ENCODE results near the gene RGL2. TPM values are rescaled to one million over a fixed set of nuclear protein-coding genes. Genes with fewer than 3 reads are reported as not detected.

RGL2 gene
- total and polyA plus RNA-seq, 2 of the 13 experiments (the other 11 are each of a cell fraction or from before 2014, with no cell fraction given) = 22.9 to 47.4 TPM

DNA sequence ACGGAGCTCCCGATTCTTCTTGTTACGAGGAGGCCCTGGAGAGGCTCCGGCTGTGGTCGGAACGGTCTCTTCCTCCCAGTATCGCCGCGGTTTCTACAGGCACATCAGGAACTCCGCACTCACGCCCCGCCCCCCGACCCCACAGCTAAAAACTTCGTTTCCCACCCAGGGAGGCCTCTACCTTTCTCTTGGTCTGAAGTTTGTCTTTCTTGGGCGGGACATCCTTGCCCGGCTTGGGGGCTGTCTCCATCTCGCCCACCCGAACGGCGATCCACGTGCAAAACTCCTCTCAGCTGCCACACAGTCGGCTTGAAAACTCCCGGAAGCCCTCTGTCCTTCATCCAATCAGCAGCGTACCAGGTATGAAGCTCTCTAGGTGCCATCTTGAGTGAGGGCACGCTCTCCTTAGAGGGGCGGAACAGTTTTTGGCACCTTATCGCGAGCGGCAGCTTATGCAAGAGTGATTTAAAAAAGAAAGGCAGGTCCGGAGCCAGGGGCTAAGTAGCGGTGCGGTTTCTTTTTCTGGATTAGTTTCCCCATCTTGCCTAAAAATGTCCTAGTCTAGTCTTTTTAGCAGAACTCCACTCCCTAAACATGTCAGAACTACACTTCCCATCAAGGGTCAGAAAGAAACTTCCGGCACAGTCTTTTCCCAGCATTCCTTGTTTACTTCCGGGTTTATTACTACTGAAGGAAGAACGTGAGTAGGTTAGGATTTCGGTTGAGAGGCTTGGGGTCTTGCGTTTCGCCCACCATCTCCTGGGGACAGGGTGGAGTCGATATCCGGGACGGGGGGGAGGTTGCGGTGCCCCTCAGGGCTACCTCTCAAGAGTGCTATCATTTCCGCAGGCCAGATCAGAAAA is 9.6 kb downstream of the RGL2 start, which contains the start of the genes PFDN6 and WDR46 (continued):
- TF ChIP-seq ZEB1 (IDR thresholded peaks at IDR 0.05; ENCODE audit: insufficient replicate concordance, low read depth) = peak; percentile 81
- TF ChIP-seq FOSL2 (CRISPR knock-in tag; IDR thresholded peaks at IDR 0.05) = no peak
- TF ChIP-seq, protein P1, sequence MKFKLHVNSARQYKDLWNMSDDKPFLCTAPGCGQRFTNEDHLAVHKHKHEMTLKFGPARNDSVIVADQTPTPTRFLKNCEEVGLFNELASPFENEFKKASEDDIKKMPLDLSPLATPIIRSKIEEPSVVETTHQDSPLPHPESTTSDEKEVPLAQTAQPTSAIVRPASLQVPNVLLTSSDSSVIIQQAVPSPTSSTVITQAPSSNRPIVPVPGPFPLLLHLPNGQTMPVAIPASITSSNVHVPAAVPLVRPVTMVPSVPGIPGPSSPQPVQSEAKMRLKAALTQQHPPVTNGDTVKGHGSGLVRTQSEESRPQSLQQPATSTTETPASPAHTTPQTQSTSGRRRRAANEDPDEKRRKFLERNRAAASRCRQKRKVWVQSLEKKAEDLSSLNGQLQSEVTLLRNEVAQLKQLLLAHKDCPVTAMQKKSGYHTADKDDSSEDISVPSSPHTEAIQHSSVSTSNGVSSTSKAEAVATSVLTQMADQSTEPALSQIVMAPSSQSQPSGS (CRISPR knock-in tag; IDR thresholded peaks at IDR 0.05) = no peak; the same call in 1 of the 2 replicates
- no peak for TF ChIP-seq ZNF850 (CRISPR knock-in tag; conservative IDR thresholded peaks at IDR 0.05)
- TF ChIP-seq ZNF431 (CRISPR knock-in tag; IDR thresholded peaks at IDR 0.05; ENCODE audit: borderline replicate concordance, low read depth) = no peak
- TF ChIP-seq ZNF30 (CRISPR knock-in tag; IDR thresholded peaks at IDR 0.05) = no peak
- TF ChIP-seq, protein P2, sequence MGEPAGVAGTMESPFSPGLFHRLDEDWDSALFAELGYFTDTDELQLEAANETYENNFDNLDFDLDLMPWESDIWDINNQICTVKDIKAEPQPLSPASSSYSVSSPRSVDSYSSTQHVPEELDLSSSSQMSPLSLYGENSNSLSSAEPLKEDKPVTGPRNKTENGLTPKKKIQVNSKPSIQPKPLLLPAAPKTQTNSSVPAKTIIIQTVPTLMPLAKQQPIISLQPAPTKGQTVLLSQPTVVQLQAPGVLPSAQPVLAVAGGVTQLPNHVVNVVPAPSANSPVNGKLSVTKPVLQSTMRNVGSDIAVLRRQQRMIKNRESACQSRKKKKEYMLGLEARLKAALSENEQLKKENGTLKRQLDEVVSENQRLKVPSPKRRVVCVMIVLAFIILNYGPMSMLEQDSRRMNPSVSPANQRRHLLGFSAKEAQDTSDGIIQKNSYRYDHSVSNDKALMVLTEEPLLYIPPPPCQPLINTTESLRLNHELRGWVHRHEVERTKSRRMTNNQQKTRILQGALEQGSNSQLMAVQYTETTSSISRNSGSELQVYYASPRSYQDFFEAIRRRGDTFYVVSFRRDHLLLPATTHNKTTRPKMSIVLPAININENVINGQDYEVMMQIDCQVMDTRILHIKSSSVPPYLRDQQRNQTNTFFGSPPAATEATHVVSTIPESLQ (CRISPR knock-in tag; conservative IDR thresholded peaks at IDR 0.05) = no peak; the same call in 1 of the 2 replicates
- no peak for TF ChIP-seq ZNF263 (CRISPR knock-in tag; IDR thresholded peaks at IDR 0.05)
- no peak for TF ChIP-seq MLLT10 (CRISPR knock-in tag; IDR thresholded peaks at IDR 0.05)
- no peak for TF ChIP-seq ZNF674 (CRISPR knock-in tag; IDR thresholded peaks at IDR 0.05; ENCODE audit: low read depth)
- TF ChIP-seq, protein P3, sequence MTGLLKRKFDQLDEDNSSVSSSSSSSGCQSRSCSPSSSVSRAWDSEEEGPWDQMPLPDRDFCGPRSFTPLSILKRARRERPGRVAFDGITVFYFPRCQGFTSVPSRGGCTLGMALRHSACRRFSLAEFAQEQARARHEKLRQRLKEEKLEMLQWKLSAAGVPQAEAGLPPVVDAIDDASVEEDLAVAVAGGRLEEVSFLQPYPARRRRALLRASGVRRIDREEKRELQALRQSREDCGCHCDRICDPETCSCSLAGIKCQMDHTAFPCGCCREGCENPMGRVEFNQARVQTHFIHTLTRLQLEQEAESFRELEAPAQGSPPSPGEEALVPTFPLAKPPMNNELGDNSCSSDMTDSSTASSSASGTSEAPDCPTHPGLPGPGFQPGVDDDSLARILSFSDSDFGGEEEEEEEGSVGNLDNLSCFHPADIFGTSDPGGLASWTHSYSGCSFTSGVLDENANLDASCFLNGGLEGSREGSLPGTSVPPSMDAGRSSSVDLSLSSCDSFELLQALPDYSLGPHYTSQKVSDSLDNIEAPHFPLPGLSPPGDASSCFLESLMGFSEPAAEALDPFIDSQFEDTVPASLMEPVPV (CRISPR knock-in tag; IDR thresholded peaks at IDR 0.05) = no peak; the same call in 1 of the 2 replicates
- TF ChIP-seq PHF21A (CRISPR knock-in tag; IDR thresholded peaks at IDR 0.05) = peak; percentile 69; the same call in 1 of the 2 replicates
- TF ChIP-seq TAF1 (CRISPR knock-in tag; IDR thresholded peaks at IDR 0.05) = peak; percentile 69
- 0 out of 4 replicates have a peak, but pooled peaks of 1 of the 2 experiments have one; percentile 10 for TF ChIP-seq KLF16 (CRISPR knock-in tag; IDR thresholded peaks at IDR 0.05)
- TF ChIP-seq, protein P4, sequence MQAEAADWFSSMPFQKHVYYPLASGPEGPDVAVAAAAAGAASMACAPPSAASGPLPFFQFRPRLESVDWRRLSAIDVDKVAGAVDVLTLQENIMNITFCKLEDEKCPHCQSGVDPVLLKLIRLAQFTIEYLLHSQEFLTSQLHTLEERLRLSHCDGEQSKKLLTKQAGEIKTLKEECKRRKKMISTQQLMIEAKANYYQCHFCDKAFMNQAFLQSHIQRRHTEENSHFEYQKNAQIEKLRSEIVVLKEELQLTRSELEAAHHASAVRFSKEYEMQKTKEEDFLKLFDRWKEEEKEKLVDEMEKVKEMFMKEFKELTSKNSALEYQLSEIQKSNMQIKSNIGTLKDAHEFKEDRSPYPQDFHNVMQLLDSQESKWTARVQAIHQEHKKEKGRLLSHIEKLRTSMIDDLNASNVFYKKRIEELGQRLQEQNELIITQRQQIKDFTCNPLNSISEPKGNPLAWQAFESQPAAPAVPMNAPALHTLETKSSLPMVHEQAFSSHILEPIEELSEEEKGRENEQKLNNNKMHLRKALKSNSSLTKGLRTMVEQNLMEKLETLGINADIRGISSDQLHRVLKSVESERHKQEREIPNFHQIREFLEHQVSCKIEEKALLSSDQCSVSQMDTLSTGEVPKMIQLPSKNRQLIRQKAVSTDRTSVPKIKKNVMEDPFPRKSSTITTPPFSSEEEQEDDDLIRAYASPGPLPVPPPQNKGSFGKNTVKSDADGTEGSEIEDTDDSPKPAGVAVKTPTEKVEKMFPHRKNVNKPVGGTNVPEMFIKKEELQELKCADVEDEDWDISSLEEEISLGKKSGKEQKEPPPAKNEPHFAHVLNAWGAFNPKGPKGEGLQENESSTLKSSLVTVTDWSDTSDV (CRISPR knock-in tag; IDR thresholded peaks at IDR 0.05) = no peak
- TF ChIP-seq FIP1L1 (IDR thresholded peaks at IDR 0.05; ENCODE audit: borderline replicate concordance, insufficient read depth, low read depth, low read length) = no peak
- TF ChIP-seq JARID2 (CRISPR knock-in tag; IDR thresholded peaks at IDR 0.05; ENCODE audit: insufficient replicate concordance) = no peak
- TF ChIP-seq THAP11 (CRISPR knock-in tag; IDR thresholded peaks at IDR 0.05) = peak; percentile 98
- no peak for TF ChIP-seq PCBP1 (IDR thresholded peaks at IDR 0.05; ENCODE audit: borderline replicate concordance, low read depth, low read length)
- TF ChIP-seq ZNF569 (CRISPR knock-in tag; IDR thresholded peaks at IDR 0.05; ENCODE audit: borderline replicate concordance) = no peak

Measured in HepG2 (cell line).